ENCODE data around the gene JAG1.

JAG1 gene

DNA sequence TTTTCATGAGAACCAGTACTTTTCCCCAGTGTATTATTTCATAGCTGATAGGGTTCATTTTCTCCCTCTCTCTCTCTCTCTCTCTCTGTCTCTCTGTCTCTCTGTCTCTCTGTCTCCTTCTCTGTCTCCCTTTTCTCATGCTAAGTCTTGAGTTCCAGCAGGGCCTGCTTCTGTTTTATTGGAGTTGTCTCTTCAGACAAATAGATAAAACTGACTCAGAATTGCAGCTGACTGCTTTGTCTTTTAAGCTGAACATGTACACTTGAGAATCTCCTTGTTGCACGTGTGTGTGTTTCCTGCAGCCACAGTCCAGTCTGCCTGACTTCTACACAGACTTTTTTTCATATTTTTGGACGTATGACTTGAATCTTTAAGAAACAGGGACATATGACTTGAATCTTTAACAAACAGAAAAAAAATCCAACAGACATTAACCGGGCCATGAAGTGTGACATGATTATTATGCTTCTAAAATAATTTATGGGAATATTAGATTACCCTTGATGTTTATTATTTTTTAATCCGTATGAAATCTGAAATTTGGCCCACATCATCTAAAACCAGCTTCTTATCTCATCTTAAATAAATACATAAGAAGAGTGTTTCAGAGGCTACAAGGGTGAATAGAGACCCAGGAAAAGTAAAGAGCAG is 71.5 kb downstream of the JAG1 start:
- TF ChIP-seq EZH2phosphoT487 (IDR thresholded peaks at IDR 0.05; ENCODE audit: low read depth): no peak
- TF ChIP-seq, protein P1, sequence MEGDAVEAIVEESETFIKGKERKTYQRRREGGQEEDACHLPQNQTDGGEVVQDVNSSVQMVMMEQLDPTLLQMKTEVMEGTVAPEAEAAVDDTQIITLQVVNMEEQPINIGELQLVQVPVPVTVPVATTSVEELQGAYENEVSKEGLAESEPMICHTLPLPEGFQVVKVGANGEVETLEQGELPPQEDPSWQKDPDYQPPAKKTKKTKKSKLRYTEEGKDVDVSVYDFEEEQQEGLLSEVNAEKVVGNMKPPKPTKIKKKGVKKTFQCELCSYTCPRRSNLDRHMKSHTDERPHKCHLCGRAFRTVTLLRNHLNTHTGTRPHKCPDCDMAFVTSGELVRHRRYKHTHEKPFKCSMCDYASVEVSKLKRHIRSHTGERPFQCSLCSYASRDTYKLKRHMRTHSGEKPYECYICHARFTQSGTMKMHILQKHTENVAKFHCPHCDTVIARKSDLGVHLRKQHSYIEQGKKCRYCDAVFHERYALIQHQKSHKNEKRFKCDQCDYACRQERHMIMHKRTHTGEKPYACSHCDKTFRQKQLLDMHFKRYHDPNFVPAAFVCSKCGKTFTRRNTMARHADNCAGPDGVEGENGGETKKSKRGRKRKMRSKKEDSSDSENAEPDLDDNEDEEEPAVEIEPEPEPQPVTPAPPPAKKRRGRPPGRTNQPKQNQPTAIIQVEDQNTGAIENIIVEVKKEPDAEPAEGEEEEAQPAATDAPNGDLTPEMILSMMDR (IDR thresholded peaks at IDR 0.05; ENCODE audit: low read depth, low read length): no peak
- no peak overlapping the region for H3K27ac ChIP-seq (ENCODE audit: low read length)
- H3K4me1 ChIP-seq (ENCODE audit: low read length): peaks cover 17% of the 10 kb centered on the region
- no peak overlapping the region for H2AFZ ChIP-seq (ENCODE audit: low read depth, low read length)
- H3K4me2 ChIP-seq (ENCODE audit: low read length): no peak overlapping the region
- H3K79me2 ChIP-seq (ENCODE audit: low read length): no peaks in the 10 kb centered on the region
- no peak overlapping the region for H3K9ac ChIP-seq (ENCODE audit: low read length)
- no peaks in the 10 kb centered on the region for H3K9me3 ChIP-seq (ENCODE audit: insufficient read depth, low read length)
- no peaks in the 10 kb centered on the region for H3K27me3 ChIP-seq (ENCODE audit: low read depth, low read length)
- H3K4me3 ChIP-seq (ENCODE audit: low read length): no peak overlapping the region
- no peaks in the 10 kb centered on the region for H3K36me3 ChIP-seq (replicated peaks; ENCODE audit: low read depth, low read length)
- H4K20me1 ChIP-seq (ENCODE audit: insufficient read depth, low read length): no peaks in the 10 kb centered on the region

DNA sequence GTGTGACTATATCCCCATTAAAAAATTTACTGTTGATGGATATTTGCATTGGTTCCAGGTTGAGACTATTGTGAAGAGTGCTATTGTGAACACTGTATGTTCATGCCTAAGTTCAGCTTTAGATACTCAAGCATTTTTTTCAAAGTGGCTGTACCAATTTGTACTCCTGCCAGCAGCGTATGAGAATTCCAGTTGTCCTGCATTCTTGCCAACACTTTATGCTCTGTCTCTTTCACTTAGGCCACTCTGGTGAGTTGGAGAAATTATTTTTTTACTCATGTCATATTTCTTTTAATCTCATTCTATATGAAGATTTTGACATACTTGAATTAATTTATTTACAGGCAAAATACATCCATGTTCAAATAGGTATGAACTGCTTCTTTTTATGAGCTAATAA is 76.2 kb downstream of the JAG1 start:
- Histone ChIP-seq H3K27ac (ENCODE audit: low read length) (no peak overlapping the region), H3K79me2 (ENCODE audit: low read length) (no peaks in the 10 kb centered on the region), H3K9me3 (ENCODE audit: insufficient read depth, low read length) (no peaks in the 10 kb centered on the region), H3K9ac (ENCODE audit: low read length) (no peak overlapping the region), H3K4me3 (ENCODE audit: low read length) (no peak overlapping the region), H4K20me1 (ENCODE audit: insufficient read depth, low read length) (no peaks in the 10 kb centered on the region), H3K4me1 (ENCODE audit: low read length) (peaks cover 16% of the 10 kb centered on the region), H3K4me2 (ENCODE audit: low read length) (no peak overlapping the region), H2AFZ (ENCODE audit: low read depth, low read length) (no peak overlapping the region), H3K36me3 (replicated peaks; ENCODE audit: low read depth, low read length) (no peaks in the 10 kb centered on the region), H3K27me3 (ENCODE audit: low read depth, low read length) (no peaks in the 10 kb centered on the region)
- TF ChIP-seq, protein P1 (IDR thresholded peaks at IDR 0.05; ENCODE audit: low read depth, low read length): no peak
- no peak for TF ChIP-seq EZH2phosphoT487 (IDR thresholded peaks at IDR 0.05; ENCODE audit: low read depth)

DNA sequence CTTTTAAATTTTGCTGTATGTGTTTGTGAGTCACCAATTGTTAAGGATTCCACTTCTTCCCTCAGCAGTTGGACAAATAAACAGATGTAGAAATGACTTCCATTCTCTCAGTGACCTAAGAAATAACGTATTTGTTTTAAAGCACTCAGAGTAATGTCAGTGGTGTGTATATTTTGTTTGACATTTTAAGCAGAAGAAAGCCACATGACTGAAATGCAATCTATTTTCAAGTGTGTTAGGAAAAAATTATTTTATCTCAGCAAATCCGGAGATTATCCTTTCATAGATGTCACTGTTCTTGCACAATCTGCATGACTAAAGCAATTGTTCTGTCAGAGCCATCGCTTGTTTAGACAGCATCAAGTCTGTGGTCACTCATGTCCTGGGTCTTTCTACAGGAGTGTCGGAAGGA is 77.1 kb downstream of the JAG1 start:
- H4K20me1 ChIP-seq (ENCODE audit: insufficient read depth, low read length): no peaks in the 10 kb centered on the region
- no peak overlapping the region for H3K9ac ChIP-seq (ENCODE audit: low read length)
- no peak overlapping the region for H3K4me3 ChIP-seq (ENCODE audit: low read length)

DNA sequence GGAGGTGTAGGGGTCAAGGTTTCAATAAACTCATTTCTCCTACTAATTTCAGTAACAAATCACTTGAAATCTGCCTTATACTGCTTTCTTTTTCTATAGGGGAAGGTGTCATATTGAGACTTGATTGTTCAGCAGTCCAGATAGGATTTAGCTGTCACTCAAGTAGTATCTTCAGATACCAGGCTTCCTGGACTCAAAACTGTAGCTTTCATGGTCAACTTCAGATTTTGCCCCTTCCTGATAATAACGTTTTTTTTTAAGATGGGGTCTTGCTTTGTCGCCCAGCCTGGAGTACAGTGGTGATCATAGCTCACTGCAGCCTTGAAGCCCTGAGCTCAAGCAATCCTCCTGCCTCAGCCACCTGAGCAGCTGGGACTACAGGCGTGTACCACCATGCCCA is 77.8 kb downstream of the JAG1 start:
- no peak overlapping the region for H3K27ac ChIP-seq (ENCODE audit: low read length)
- H3K9ac ChIP-seq (ENCODE audit: low read length): no peak overlapping the region
- H4K20me1 ChIP-seq (ENCODE audit: insufficient read depth, low read length): no peaks in the 10 kb centered on the region
- no peaks in the 10 kb centered on the region for H3K79me2 ChIP-seq (ENCODE audit: low read length)
- no peaks in the 10 kb centered on the region for H3K27me3 ChIP-seq (ENCODE audit: low read depth, low read length)
- H3K4me3 ChIP-seq (ENCODE audit: low read length): no peak overlapping the region
- H3K9me3 ChIP-seq (ENCODE audit: insufficient read depth, low read length): no peaks in the 10 kb centered on the region
- TF ChIP-seq, protein P1 (IDR thresholded peaks at IDR 0.05; ENCODE audit: low read depth, low read length): no peak
- no peak for TF ChIP-seq EZH2phosphoT487 (IDR thresholded peaks at IDR 0.05; ENCODE audit: low read depth)
- H3K4me1 ChIP-seq (ENCODE audit: low read length): peaks cover 16% of the 10 kb centered on the region
- H2AFZ ChIP-seq (ENCODE audit: low read depth, low read length): no peak overlapping the region
- no peak overlapping the region for H3K4me2 ChIP-seq (ENCODE audit: low read length)
- H3K36me3 ChIP-seq (replicated peaks; ENCODE audit: low read depth, low read length): no peaks in the 10 kb centered on the region

More for the DNA sequence above, 77.1 kb downstream of the JAG1 start:
- H3K4me2 ChIP-seq (ENCODE audit: low read length): no peak overlapping the region
- no peaks in the 10 kb centered on the region for H3K36me3 ChIP-seq (replicated peaks; ENCODE audit: low read depth, low read length)
- no peaks in the 10 kb centered on the region for H3K27me3 ChIP-seq (ENCODE audit: low read depth, low read length)
- peaks cover 16% of the 10 kb centered on the region for H3K4me1 ChIP-seq (ENCODE audit: low read length)
- H3K27ac ChIP-seq (ENCODE audit: low read length): no peak overlapping the region
- H3K79me2 ChIP-seq (ENCODE audit: low read length): no peaks in the 10 kb centered on the region
- H2AFZ ChIP-seq (ENCODE audit: low read depth, low read length): no peak overlapping the region
- TF ChIP-seq, protein P1 (IDR thresholded peaks at IDR 0.05; ENCODE audit: low read depth, low read length): no peak
- no peak for TF ChIP-seq EZH2phosphoT487 (IDR thresholded peaks at IDR 0.05; ENCODE audit: low read depth)
- no peaks in the 10 kb centered on the region for H3K9me3 ChIP-seq (ENCODE audit: insufficient read depth, low read length)
